HAP-1 (cell line): ENCODE results near the gene TRPM6.

ENCODE experiments used
- DNase-seq, 2 experiments: peaks; one replicate each; pipeline ENCODE4 v3.0.0-alpha.2; 2016 to 2020; ENCODE audit warnings: low spot score in 2 of 2
- H3K27me3 ChIP-seq: fragments of 250-450 bp; sonication (Bioruptor Pico); 2 replicates; pipeline ENCODE4 v1.5.1; 2020; ENCODE audit warnings: low read depth, mild to moderate bottlenecking, moderate library complexity
- H3K36me3 ChIP-seq: fragments of 250-450 bp; sonication (Bioruptor Pico); replicated peaks from 2 replicates; pipeline ENCODE4 v1.5.1; 2020; ENCODE audit warnings: mild to moderate bottlenecking
- H3K4me1 ChIP-seq: fragments of 250-450 bp; sonication (Bioruptor Pico); 2 replicates; pipeline ENCODE4 v1.5.1; 2020; ENCODE audit warnings: mild to moderate bottlenecking
- H3K4me3 ChIP-seq: fragments of 250-450 bp; sonication (Bioruptor Pico); 2 replicates; pipeline ENCODE4 v1.5.1; 2020; ENCODE audit warnings: mild to moderate bottlenecking, moderate library complexity
- H3K9me3 ChIP-seq: fragments of 250-450 bp; sonication (Bioruptor Pico); 2 replicates; pipeline ENCODE4 v1.5.1; 2020; ENCODE audit warnings: mild to moderate bottlenecking, moderate library complexity
- in situ Hi-C: fragments of 300-500 bp; cut with MboI; formaldehyde crosslinking; loops from 3 replicates; pipeline ENCODE4 v1.14.3; 2020; ENCODE audit warnings: low sequenced_read_pairs, inconsistent platforms, mixed read lengths

Gene TRPM6

DNA sequence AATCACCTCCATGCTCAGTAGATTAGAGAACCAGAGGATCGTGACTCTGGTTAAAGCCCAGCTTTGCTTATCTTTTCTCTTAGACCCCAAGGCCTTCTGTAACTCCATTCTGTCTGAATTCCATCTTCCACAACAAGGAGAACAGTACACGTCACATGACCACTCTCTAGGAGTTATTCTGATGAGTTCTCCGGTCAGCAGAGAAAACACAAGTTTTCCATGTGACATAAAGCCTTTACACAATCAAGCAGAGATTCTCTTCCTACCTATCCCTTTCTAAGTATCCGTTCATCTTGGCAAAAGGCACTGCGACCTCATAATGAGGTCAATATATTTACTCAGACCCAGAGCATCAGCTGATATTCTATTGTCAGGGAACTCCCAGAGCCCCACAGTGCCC lies 112.3 kb downstream of the TRPM6 start:
- Histone ChIP-seq H3K36me3 (no peaks in the 10 kb centered on the region), H3K4me1 (no peaks in the 10 kb centered on the region), H3K27me3 (0 out of 2 replicates have a peak, but pooled peaks cover 3% of the 10 kb centered on the region), H3K4me3 (no peak overlapping the region), H3K9me3 (no peaks in the 10 kb centered on the region)
- DNase-seq: no peak
- in situ Hi-C loops: loop anchor here (5.0 kb wide), 2 partner anchors 227 to 302 kb away; no protein-coding TSS in a partner anchor

DNA sequence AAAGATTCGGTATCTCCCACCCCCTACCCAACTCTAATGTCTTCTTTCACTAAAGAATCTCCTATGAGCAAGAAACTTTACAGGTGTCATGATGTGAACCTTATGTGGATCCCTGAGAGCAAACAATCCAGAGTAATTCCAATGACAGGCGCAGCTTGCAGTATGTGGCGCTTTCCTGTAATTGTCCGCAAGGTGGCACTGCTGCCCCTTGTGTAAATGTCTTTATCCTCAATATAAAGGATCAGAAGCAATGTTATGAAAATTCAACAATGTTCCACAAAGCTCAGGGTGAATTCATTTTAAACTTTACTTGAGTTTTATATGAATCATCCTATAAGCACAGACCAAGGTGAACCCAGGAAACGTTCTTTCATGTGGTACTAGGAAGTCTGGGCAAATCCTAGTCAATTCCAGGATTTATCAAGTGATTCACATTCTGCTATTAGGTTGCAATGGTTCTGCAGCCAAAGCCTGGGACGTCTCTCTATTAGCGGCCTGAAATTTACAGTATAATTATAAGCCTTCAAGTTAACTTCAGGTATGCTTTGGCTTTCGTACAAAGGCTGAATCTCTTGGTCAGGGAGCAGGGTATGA lies 113.7 kb downstream of the TRPM6 start:
- Histone ChIP-seq H3K27me3 (0 out of 2 replicates have a peak, but pooled peaks cover 3% of the 10 kb centered on the region), H3K4me1 (no peaks in the 10 kb centered on the region), H3K4me3 (no peak overlapping the region), H3K9me3 (no peaks in the 10 kb centered on the region), H3K36me3 (no peaks in the 10 kb centered on the region)
- peak; percentile 54 to 80 for DNase-seq
- in situ Hi-C loops: no loop called here

DNA sequence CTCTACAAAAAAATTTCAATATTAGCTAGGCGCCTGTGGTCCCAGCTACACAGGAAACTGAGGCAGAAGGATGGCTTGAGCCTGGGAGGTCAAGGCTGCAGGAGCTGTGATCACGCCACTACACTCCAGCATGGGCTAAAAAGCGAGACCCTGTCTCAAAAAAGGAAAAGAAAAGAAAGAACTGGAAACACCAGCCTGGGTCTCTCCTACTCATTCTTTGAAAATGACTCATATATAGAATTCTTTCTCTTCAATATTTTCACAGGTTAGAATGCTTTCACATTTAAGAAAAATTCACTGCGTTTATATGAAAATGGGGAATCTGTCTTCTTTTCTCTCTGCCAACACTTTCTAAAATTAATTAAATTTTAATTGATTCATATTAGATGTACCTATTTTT lies 115.6 kb downstream of the TRPM6 start:
- peaks cover 7% of the 10 kb centered on the region; the same call in 1 of the 2 replicates for H3K27me3 ChIP-seq
- H3K36me3 ChIP-seq: no peaks in the 10 kb centered on the region
- in situ Hi-C loops: no loop called here
- H3K4me1 ChIP-seq: no peaks in the 10 kb centered on the region
- no peaks in the 10 kb centered on the region for H3K9me3 ChIP-seq
- no peak for DNase-seq
- no peak overlapping the region for H3K4me3 ChIP-seq

DNA sequence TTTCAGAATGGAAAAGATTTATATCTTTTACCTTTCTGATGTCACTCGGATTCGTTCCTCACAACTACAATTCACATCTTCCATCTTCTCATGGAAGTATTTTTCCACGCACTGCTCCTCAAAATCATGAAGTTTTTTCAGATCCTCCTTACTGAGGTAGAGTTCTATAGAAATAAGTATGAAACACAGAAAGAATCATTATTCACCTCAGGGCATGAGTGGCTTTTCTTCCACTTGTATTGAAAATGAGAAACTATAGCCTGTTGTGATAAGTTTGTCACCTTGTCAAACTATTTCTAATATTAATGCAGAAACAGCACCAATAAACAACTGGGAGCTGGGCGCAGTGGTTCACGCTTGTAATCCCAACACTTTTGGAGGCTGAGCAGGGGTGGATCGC lies 116.0 kb downstream of the TRPM6 start:
- Histone ChIP-seq H3K4me3 (no peak overlapping the region), H3K27me3 (peaks cover 8% of the 10 kb centered on the region; the same call in 1 of the 2 replicates), H3K36me3 (no peaks in the 10 kb centered on the region), H3K4me1 (no peaks in the 10 kb centered on the region), H3K9me3 (no peaks in the 10 kb centered on the region)
- DNase-seq: no peak
- in situ Hi-C loops: no loop called here

DNA sequence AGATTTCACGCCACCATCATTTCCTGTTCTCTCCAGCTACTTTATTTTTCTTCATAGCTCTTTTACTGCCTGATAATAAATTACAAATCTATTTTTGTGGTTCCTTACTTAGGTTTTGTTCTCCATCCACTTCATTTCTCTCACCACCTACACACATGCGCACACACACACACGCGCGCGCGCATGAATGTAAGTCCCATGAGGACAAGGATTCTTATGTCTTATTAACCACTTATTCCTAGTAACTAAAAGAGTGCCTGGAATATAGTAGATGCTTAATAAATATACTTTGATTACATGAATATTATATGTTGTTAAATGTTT lies 116.5 kb downstream of the TRPM6 start:
- peaks cover 9% of the 10 kb centered on the region for H3K27me3 ChIP-seq
- no peaks in the 10 kb centered on the region for H3K9me3 ChIP-seq
- DNase-seq: no peak
- H3K4me1 ChIP-seq: no peaks in the 10 kb centered on the region
- H3K4me3 ChIP-seq: no peak overlapping the region
- H3K36me3 ChIP-seq: no peaks in the 10 kb centered on the region
- in situ Hi-C loops: no loop called here

DNA sequence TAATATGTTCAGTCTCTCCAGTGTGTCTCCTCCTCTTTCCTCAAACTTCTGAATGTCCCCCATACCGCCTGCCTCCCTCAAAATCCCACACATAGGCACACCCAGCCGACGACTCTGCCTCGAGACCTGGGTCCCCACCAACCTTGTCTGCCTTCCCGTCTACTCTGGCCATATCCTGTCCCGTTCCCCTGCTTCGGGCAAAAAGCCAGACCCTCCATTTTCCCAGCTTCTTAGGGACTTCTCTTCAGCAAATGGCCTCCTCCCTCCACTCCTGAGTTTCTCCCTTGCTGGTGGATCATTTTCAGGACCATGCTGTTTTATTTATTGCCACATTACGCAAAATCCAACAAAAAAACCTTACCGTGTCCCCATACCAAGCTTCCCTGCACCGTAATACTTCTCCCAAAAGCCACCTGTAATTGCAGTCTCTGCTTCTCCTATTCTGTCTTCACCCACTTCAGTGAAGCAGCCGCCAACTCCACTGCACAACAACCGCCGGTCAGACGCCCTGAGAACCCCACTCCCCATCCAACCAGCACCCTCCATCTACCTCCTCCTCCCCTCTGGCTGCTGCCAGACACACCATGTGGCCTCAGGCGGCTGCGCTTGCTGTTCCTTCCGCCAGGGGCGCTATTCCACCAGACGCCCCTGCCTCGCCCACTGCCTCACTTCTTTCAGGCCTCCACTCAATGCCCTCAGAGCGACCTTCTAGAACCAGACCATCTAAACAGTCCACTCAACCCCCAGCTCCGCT lies 117.0 kb downstream of the TRPM6 start:
- in situ Hi-C loops: no loop called here
- peak; percentile 34 to 82 for DNase-seq
- Histone ChIP-seq H3K27me3 (peaks cover 11% of the 10 kb centered on the region), H3K9me3 (no peaks in the 10 kb centered on the region), H3K4me3 (no peak overlapping the region), H3K36me3 (no peaks in the 10 kb centered on the region), H3K4me1 (no peaks in the 10 kb centered on the region)

DNA sequence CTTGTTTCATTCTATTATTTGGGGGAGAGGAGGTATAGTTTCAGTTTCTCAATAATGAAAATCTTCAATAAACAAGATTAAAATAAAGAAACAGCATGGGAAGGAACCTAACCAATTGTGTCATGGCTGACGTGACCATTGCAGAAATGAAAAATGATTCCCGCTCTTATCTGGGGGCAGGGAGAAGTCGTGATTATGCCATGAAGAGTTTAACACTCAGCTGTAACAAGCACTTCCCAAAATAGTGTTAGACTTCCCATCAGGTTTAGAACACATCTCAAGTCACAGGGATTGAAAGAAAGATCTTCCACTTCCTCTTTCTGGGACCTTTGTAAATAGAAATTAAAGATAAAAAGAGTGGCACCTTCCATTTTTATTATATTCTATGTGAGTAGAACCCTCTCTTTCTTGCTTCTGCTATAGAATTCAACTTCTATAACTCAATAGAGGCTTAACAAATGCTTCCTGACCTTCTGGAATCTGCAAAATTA lies 122.2 kb downstream of the TRPM6 start:
- H3K27me3 ChIP-seq: peaks cover 8% of the 10 kb centered on the region
- H3K36me3 ChIP-seq: no peaks in the 10 kb centered on the region
- H3K9me3 ChIP-seq: no peaks in the 10 kb centered on the region
- H3K4me1 ChIP-seq: no peaks in the 10 kb centered on the region
- no peak overlapping the region for H3K4me3 ChIP-seq
- in situ Hi-C loops: no loop called here
- DNase-seq: no peak

DNA sequence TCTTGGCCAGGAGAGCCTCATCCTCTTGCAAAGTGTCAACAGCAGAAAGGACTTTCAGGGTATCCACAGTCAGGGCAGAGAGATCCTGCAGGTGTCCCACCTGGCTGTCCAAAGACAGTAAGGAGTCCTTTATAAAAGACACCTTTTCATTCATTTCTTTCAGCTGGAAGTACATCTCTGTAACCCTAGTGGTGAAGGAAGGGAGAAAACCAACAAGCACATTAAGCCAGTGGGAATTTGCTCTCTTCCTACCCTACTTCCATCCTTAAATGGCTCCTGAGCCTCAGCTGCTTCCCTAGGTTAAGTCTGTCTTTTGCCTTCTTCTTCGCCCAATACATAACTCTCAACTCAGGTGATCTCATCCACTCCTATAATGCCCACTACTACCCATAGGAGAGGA lies 124.8 kb downstream of the TRPM6 start:
- DNase-seq: no peak
- Histone ChIP-seq H3K27me3 (peaks cover 8% of the 10 kb centered on the region), H3K4me1 (no peaks in the 10 kb centered on the region), H3K36me3 (no peaks in the 10 kb centered on the region), H3K9me3 (no peaks in the 10 kb centered on the region), H3K4me3 (no peak overlapping the region)
- in situ Hi-C loops: no loop called here

DNA sequence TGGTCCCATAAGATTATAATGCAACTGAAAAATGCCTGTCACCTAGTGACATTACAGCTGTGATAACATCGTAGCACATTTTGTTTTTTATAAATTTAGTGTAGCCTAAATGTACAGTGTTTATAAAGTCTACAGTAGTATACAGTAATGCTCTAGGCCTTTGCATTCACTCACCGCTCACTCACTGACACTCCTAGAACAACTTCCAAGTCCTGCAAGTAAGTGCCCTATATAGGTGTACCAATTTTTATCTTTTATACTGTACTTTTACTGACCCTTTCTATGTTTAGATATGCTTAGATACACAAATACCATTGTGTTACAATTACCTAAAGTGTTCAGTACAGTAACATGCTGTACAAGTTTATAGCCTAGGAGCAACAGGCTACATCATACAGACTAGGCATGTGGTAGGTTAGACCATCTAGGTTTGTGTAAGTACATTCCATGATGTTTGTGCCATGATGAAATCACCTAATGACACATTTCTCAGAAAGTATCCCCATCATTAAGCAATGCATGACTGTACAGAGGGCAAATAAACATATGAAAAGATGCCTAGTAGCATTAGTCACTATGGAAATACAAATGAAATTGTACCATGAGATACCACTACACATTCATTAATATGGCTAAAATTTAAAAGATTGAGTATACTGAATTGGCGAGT lies 127.6 kb downstream of the TRPM6 start:
- DNase-seq: no peak
- no peaks in the 10 kb centered on the region for H3K9me3 ChIP-seq
- H3K4me1 ChIP-seq: no peaks in the 10 kb centered on the region
- no peak overlapping the region for H3K4me3 ChIP-seq
- in situ Hi-C loops: no loop called here
- H3K27me3 ChIP-seq: no peaks in the 10 kb centered on the region
- H3K36me3 ChIP-seq: no peaks in the 10 kb centered on the region

DNA sequence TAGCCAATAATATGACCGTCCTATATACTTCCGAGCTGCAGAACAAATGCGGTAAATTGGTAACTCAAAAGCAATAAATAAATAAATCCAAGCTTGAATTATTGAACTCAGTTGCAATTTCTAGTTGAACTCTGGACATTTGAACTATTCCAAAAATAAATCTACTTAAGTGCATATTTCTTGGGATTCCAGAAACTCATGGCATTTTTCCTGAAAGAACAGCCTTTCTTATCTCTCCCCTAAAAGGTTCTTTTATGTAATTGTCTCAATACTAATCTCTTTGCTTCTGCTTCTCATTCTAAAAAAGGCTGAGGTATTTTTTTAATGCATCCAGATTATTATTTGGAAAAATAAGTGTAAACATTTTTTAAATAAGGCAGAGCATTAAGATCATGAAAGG lies 131.7 kb downstream of the TRPM6 start:
- Histone ChIP-seq H3K4me1 (no peaks in the 10 kb centered on the region), H3K27me3 (no peaks in the 10 kb centered on the region), H3K36me3 (no peaks in the 10 kb centered on the region), H3K9me3 (no peaks in the 10 kb centered on the region), H3K4me3 (no peak overlapping the region)
- in situ Hi-C loops: no loop called here
- no peak for DNase-seq

DNA sequence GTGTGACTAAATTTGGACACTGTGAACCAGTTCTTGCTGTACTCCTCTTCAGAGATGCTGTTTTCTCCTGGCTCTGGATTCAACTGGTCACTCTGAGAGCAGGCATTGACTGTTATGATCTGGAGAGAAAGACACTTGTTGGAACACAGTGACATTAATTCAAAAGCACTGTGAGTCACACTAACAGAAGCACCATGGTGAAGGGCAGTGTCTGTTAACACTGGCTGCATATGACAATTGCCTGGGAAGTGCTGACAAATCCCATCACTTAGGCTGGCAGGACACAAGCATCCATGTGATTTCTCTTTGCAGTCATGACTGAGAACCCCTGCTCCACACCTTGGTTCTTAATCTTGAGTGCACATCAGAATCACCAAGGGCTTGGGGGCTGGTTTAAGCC lies 132.4 kb downstream of the TRPM6 start:
- Histone ChIP-seq H3K36me3 (no peaks in the 10 kb centered on the region), H3K9me3 (no peaks in the 10 kb centered on the region), H3K4me1 (no peaks in the 10 kb centered on the region), H3K27me3 (no peaks in the 10 kb centered on the region), H3K4me3 (no peak overlapping the region)
- in situ Hi-C loops: no loop called here
- DNase-seq: no peak

DNA sequence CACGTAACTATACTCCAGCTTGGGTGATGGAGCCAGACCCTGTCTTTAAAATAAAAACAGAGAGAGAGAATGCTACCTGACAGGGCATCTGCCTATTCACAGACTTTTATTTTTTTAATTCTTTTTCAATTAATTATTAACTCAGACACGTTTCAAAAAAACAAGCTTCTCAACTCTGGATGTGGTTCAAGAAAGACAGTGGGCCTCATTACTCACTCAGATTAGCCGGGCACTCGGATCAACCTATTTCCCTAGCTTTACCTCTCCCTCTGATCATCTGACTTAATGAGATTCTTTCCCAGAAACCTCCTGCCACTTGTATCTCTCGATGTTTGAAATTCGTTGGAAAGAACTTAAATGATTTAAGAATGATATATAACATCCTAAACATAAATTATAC lies 134.1 kb downstream of the TRPM6 start:
- no peak for DNase-seq
- no peaks in the 10 kb centered on the region for H3K4me1 ChIP-seq
- in situ Hi-C loops: no loop called here
- no peak overlapping the region for H3K4me3 ChIP-seq
- H3K9me3 ChIP-seq: no peaks in the 10 kb centered on the region
- peaks cover 10% of the 10 kb centered on the region; the same call in 1 of the 2 replicates for H3K27me3 ChIP-seq
- no peaks in the 10 kb centered on the region for H3K36me3 ChIP-seq

DNA sequence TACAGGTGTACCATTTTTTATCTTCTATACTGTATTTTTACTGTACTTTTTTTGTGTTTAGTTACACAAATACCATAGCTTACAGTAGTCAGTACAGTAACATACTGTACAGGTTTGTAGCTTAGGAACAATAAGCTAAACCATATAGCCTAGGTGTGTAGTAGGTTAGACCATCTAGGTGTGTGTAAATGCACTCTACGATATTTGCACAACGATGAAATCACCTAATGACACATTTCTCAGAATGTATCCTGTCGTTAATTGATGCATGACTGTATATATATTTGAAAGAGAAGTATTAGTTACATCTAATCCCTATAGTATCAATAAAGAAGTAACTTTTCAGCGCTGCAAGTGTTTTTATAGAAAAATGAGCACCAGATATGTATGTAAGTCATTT lies 138.8 kb downstream of the TRPM6 start:
- no peak overlapping the region for H3K4me3 ChIP-seq
- peaks cover 15% of the 10 kb centered on the region; the same call in 1 of the 2 replicates for H3K27me3 ChIP-seq
- H3K9me3 ChIP-seq: no peaks in the 10 kb centered on the region
- in situ Hi-C loops: no loop called here
- no peaks in the 10 kb centered on the region for H3K4me1 ChIP-seq
- no peak for DNase-seq
- no peaks in the 10 kb centered on the region for H3K36me3 ChIP-seq
